Sigmoid colon (tissue), 7 donors: ENCODE results near the gene TENM3. TPM values are rescaled to one million over a fixed set of nuclear protein-coding genes. Genes with fewer than 3 reads are reported as not detected.

Experiments
- DNase-seq: peaks from one replicate; pipeline ENCODE4 v3.0.0-alpha.2; 2019
- H3K27ac ChIP-seq, 4 donors: fragments of 200-600 bp; sonication (generic); one replicate each; pipeline ENCODE4 v1.5.1; 2016 to 2019; ENCODE audit warnings: mild to moderate bottlenecking in 1 of 4
- H3K27me3 ChIP-seq, 3 donors: fragments of 200-600 bp; sonication (generic); one replicate each; pipeline ENCODE4 v1.5.1; 2019; ENCODE audit warnings: mild to moderate bottlenecking in 1 of 3
- H3K36me3 ChIP-seq, 4 donors: fragments of 200-600 bp; sonication (generic); one replicate each; pipeline ENCODE4 v1.5.1; 2016 to 2019
- H3K4me1 ChIP-seq, 4 donors: fragments of 200-600 bp; sonication (generic); one replicate each; pipeline ENCODE4 v1.5.1; 2017 to 2019
- H3K4me3 ChIP-seq, 4 donors: fragments of 200-600 bp; sonication (generic); one replicate each; pipeline ENCODE4 v1.5.1; 2017 to 2019; ENCODE audit warnings: mild to moderate bottlenecking in 2 of 4, moderate library complexity in 1 of 4
- H3K9me3 ChIP-seq, 4 donors: fragments of 200-600 bp in 3 of 4; sonication (generic) in 3 of 4; one replicate each; pipeline versions ENCODE4 v1.5.1 to v1.6.1; 2013 to 2019
- EP300 ChIP-seq, 4 donors: sonication (generic); formaldehyde crosslinking; IDR thresholded peaks; one replicate each; pipeline ENCODE4 v1.6.1; 2017; ENCODE audit warnings: antibody characterized with exemption in 4 of 4
- POLR2A ChIP-seq, 2 donors: fragments of 450-650 bp; IDR thresholded peaks; one replicate each; pipeline ENCODE4 v1.6.1; 2016; ENCODE audit warnings: antibody characterized with exemption in 2 of 2, mild to moderate bottlenecking in 2 of 2, moderate library complexity in 2 of 2
- POLR2AphosphoS5 ChIP-seq, 4 donors: sonication (generic); formaldehyde crosslinking; IDR thresholded peaks; one replicate each; pipeline ENCODE4 v1.6.1; 2017; ENCODE audit warnings: antibody characterized with exemption in 4 of 4
- WGBS, 2 donors: extraction: QIAGEN DNeasy Blood & Tissue Kit; methylation state at CpG; one replicate each; pipeline ENCODE4 v1.1.7; 2013; 5-methylcytosine and 5-hydroxymethylcytosine counted together
- intact Hi-C: fragments of 100-400 bp; cut with DNase I; formaldehyde crosslinking; loops from one replicate; pipeline ENCODE4 v1.15.1; 2023
- polyA plus RNA-seq, 3 donors: library from polyadenylated mRNA; stranded (reverse); fragments of 200-250 nt; gene quantifications; one replicate each; pipeline ENCODE4 v1.2.3, GENCODE V29; 2013
- total RNA-seq, 4 donors: library from RNA; depleted of rRNA; stranded (reverse); fragments of >200 nt; gene quantifications; one replicate each; pipeline ENCODE4 v1.1.0, GENCODE V29; 2016
- TF ChIP-seq, protein P1 (sequence below), 4 experiments: fragments of 450-650 bp in 3 of 4; fragments of 200-600 bp in 1 of 4; IDR thresholded peaks; one replicate each; pipeline ENCODE4 v1.5.1; 2016 to 2019; ENCODE audit warnings: antibody characterized with exemption in 4 of 4, mild to moderate bottlenecking in 3 of 4, moderate library complexity in 2 of 4
- donor health status: healthy with polysubstance abuse.
- donor health status: Bipolar disorder and iron deficiency.
- donor health status: healthy.

TENM3 gene
- total and polyA plus RNA-seq, 7 donors: 0.60 to 82.3 (median 37.8) TPM; not detected in 1

DNA sequence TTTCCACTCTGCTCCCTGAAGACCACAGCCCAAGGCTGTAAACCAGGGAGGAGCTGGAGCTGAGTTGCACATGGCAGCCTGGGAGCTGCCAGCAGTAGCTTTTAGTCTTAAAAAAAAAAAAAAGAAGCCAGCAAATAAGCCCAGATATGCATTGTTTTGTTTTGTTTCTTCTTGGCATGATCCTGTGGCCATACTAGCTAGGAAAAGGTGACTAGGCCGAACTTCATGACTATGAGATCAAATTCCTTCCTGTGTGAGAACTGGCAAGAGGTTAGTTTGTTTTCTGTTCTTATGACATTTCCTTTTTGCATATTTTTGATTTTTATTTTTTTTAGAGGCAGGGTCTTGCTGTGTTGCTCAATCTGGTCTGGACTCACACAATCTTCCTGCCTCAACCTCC is 350.7 kb downstream of the TENM3 start:
- WGBS, 2 donors: 23 to 58% methylated on average over 1 of the region's 1 CpG
- no peaks in the 10 kb centered on the region for H3K4me1 ChIP-seq
- no peak for DNase-seq
- H3K9me3 ChIP-seq: no peaks in the 10 kb centered on the region
- no peaks in the 10 kb centered on the region for H3K36me3 ChIP-seq
- TF ChIP-seq, protein P1, sequence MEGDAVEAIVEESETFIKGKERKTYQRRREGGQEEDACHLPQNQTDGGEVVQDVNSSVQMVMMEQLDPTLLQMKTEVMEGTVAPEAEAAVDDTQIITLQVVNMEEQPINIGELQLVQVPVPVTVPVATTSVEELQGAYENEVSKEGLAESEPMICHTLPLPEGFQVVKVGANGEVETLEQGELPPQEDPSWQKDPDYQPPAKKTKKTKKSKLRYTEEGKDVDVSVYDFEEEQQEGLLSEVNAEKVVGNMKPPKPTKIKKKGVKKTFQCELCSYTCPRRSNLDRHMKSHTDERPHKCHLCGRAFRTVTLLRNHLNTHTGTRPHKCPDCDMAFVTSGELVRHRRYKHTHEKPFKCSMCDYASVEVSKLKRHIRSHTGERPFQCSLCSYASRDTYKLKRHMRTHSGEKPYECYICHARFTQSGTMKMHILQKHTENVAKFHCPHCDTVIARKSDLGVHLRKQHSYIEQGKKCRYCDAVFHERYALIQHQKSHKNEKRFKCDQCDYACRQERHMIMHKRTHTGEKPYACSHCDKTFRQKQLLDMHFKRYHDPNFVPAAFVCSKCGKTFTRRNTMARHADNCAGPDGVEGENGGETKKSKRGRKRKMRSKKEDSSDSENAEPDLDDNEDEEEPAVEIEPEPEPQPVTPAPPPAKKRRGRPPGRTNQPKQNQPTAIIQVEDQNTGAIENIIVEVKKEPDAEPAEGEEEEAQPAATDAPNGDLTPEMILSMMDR (IDR thresholded peaks at IDR 0.05): no peak
- TF ChIP-seq EP300 (IDR thresholded peaks at IDR 0.05) (no peak), POLR2A (IDR thresholded peaks at IDR 0.05) (no peak), POLR2AphosphoS5 (IDR thresholded peaks at IDR 0.05) (no peak)
- intact Hi-C loops: no loop called here
- no peak overlapping the region for H3K27ac ChIP-seq
- H3K27me3 ChIP-seq: no peaks in the 10 kb centered on the region
- H3K4me3 ChIP-seq: no peak overlapping the region

DNA sequence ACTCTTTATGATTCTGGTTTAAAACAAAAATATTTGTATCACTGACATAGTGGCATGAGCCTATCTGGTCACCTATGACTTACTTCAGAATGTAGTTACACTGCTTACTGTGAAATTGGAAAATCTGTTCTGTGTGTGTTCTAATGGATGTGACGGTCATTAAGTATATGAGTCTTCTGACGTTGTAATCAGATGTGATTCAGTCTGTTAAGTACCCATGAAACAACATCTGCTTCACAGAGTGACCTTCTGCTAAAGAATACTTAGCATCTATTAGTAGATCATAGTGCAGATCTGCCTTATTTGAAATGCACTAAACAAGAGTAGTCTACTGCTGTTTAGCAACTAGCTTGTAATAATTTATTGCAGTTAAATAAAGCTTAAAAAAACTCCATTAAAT is 356.9 kb downstream of the TENM3 start:
- H3K27ac ChIP-seq: no peak overlapping the region
- peaks cover 0 to 6% (median 0%) of the 10 kb centered on the region in 4 donors for H3K4me1 ChIP-seq
- TF ChIP-seq EP300 (IDR thresholded peaks at IDR 0.05) (no peak), POLR2A (IDR thresholded peaks at IDR 0.05) (no peak)
- no peaks in the 10 kb centered on the region for H3K9me3 ChIP-seq
- 41 to 69% methylated on average over 2 of the region's 2 CpGs for WGBS, 2 donors
- no peaks in the 10 kb centered on the region for H3K27me3 ChIP-seq
- no peak for DNase-seq
- H3K36me3 ChIP-seq: peaks cover 0 to 16% (median 0%) of the 10 kb centered on the region in 4 donors
- H3K4me3 ChIP-seq: no peak overlapping the region
- intact Hi-C loops: no loop called here

DNA sequence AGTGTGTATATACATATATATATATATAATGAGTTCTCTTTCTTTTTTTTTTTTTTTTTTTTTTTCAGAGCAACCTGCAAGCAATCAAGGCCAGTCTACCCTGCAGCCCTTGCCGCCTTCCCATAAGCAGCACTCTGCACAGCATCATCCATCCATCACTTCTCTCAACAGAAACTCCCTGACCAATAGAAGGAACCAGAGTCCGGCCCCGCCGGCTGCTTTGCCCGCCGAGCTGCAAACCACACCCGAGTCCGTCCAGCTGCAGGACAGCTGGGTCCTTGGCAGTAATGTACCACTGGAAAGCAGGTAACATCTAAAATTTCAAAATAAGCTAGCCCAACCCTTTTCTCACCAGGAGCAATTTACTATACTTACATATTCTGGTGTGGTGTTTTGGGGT is 357.7 kb downstream of the TENM3 start:
- Histone ChIP-seq H3K27me3 (no peaks in the 10 kb centered on the region), H3K9me3 (no peaks in the 10 kb centered on the region), H3K36me3 (peaks cover 0 to 16% (median 0%) of the 10 kb centered on the region in 4 donors), H3K27ac (no peak overlapping the region), H3K4me3 (no peak overlapping the region), H3K4me1 (peaks cover 0 to 6% (median 0%) of the 10 kb centered on the region in 4 donors)
- TF ChIP-seq, protein P1 (IDR thresholded peaks at IDR 0.05): no peak
- TF ChIP-seq POLR2AphosphoS5 (IDR thresholded peaks at IDR 0.05) (no peak), POLR2A (IDR thresholded peaks at IDR 0.05) (no peak), EP300 (IDR thresholded peaks at IDR 0.05) (no peak)
- DNase-seq: no peak
- intact Hi-C loops: no loop called here
- 41 to 81% methylated on average over 8 of the region's 8 CpGs for WGBS, 2 donors

DNA sequence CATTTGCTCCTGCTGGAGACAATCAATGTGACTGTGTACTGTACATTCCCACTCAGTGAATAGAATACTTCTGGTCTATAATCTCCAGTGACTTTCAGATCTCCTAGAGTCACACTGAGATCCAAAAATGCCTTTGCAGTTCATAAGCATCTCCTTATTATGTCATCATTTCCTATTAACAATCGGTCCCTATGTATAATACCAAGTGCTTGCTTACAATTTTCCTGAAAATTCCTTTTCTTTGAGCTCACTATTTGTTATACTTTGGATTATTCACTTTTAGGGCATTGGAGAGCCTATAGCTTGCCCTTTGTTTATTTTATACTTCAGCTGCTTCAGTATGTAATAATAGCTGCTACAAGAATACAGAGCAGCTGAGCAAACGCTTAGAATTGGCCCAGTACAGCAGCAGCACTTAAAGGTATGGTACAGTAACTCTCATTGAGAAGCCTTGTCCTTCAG is 361.0 kb downstream of the TENM3 start:
- WGBS, 2 donors: 32 to 58% methylated on average over 2 of the region's 2 CpGs
- intact Hi-C loops: no loop called here

DNA sequence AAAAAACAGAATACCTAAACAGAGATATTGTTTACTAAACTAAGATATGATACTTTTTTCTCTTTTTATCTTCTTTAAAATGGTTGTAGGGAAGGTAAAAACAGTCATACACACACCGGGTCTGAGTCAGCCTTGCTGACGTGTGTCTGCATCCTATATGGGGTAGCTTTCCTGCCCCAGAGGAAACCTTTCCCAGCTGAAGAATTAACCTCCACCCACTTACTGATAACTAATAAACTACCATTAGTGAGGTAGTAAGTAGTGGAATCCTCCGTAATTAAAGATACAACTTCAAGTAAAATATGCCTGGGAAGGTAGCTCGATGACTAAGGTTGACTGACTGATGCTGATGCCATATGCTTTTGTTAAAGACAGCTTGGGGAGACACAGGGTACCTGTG is 361.8 kb downstream of the TENM3 start:
- TF ChIP-seq POLR2AphosphoS5 (IDR thresholded peaks at IDR 0.05): no peak
- TF ChIP-seq POLR2A (IDR thresholded peaks at IDR 0.05): no peak
- TF ChIP-seq, protein P1 (IDR thresholded peaks at IDR 0.05): no peak
- no peak for TF ChIP-seq EP300 (IDR thresholded peaks at IDR 0.05)
- intact Hi-C loops: no loop called here
- Histone ChIP-seq H3K27me3 (no peaks in the 10 kb centered on the region), H3K36me3 (peaks cover 0 to 16% (median 0%) of the 10 kb centered on the region in 4 donors), H3K9me3 (no peaks in the 10 kb centered on the region), H3K4me3 (no peak overlapping the region), H3K4me1 (peaks cover 0 to 6% (median 0%) of the 10 kb centered on the region in 4 donors), H3K27ac (no peak overlapping the region)
- 82 to 91% methylated on average over 4 of the region's 4 CpGs for WGBS, 2 donors
- DNase-seq: no peak

More for the DNA sequence above, 361.0 kb downstream of the TENM3 start:
- TF ChIP-seq, protein P1 (IDR thresholded peaks at IDR 0.05): no peak
- TF ChIP-seq EP300 (IDR thresholded peaks at IDR 0.05) (no peak), POLR2AphosphoS5 (IDR thresholded peaks at IDR 0.05) (no peak), POLR2A (IDR thresholded peaks at IDR 0.05) (no peak)
- Histone ChIP-seq H3K4me3 (no peak overlapping the region), H3K4me1 (peaks cover 0 to 6% (median 0%) of the 10 kb centered on the region in 4 donors), H3K27me3 (no peaks in the 10 kb centered on the region), H3K36me3 (peaks cover 0 to 16% (median 0%) of the 10 kb centered on the region in 4 donors), H3K27ac (no peak overlapping the region), H3K9me3 (no peaks in the 10 kb centered on the region)
- DNase-seq: no peak
